HepG2 (cell line): ENCODE data around the gene PLCL2. TPM values are rescaled to one million over a fixed set of nuclear protein-coding genes. Genes with fewer than 3 reads are reported as not detected.

ENCODE experiments used
- ATAC-seq: fragments of 200-7000 bp; cut with Tn5 transposase; 3 replicates; pipeline ENCODE4 v1.9.1; 2020; ENCODE audit warnings: mild to moderate bottlenecking, moderate library complexity
- BruUV-seq: library from RNA; stranded (reverse); fragments of 400-500 nt; replicated peaks from 2 replicates; lab custom pipeline; 2021; lab: Mats Ljungman, UMichigan
- CTCF ChIA-PET: fragments of 300-600 bp; formaldehyde crosslinking; extraction: SDS; loops from one replicate; lab custom pipeline; 2021; ENCODE audit warnings: low total read pairs, inconsistent platforms, low intra/inter-chr PET ratio; lab: Yijun Ruan, JAX
- POLR2A ChIA-PET: fragments of 350-600 bp; sonication (Branson Sonifier 250); formaldehyde crosslinking; loops from one replicate; lab custom pipeline; 2020; ENCODE audit warnings: antibody characterized with exemption, inconsistent platforms; lab: Yijun Ruan, JAX
- DNase-seq: peaks from one replicate; pipeline ENCODE4 v3.0.0-alpha.2; 2015; ENCODE audit warnings: low spot score
- FAIRE-seq: peaks from 3 replicates; lab custom pipeline; 2011; peaks lifted over from hg19 to GRCh38; lab: Jason Lieb, UNC
- H2AFZ ChIP-seq: one replicate; pipeline ENCODE4 v1.6.1; 2011; ENCODE audit warnings: low read length, inconsistent platforms
- H3K27ac ChIP-seq: fragments of 300-600 bp; 3 replicates; pipeline ENCODE4 v1.8.0; 2011; ENCODE audit warnings: mixed run types, mild to moderate bottlenecking, mixed read lengths, low read length, inconsistent platforms; ENCODE audit not compliant: insufficient read depth; ENCODE audit errors: extremely low read length
- H3K27me3 ChIP-seq, 2 experiments: fragments of 200-600 bp in 1 of 2; 2 replicates in 1 of 2; 3 replicates in 1 of 2; pipeline versions ENCODE4 v1.6.0 to v1.8.0; 2011; ENCODE audit warnings: low read length in 2 of 2, mild to moderate bottlenecking in 2 of 2, moderate library complexity in 2 of 2, inconsistent platforms in 1 of 2; ENCODE audit not compliant: insufficient read depth in 2 of 2, control insufficient read depth in 1 of 2
- H3K36me3 ChIP-seq, 2 experiments: fragments of 200-600 bp in 1 of 2; replicated peaks in 1 of 2; 2 replicates in 1 of 2; 3 replicates in 1 of 2; pipeline versions ENCODE4 v1.5.1 to v1.8.0; 2011; ENCODE audit warnings: low read length in 2 of 2, inconsistent platforms in 1 of 2; ENCODE audit not compliant: insufficient read depth in 2 of 2, control insufficient read depth in 1 of 2
- H3K4me1 ChIP-seq: 2 replicates; pipeline ENCODE4 v1.5.1; 2012; ENCODE audit warnings: low read length, inconsistent platforms; ENCODE audit not compliant: insufficient read depth
- H3K4me2 ChIP-seq: 2 replicates; pipeline ENCODE4 v1.6.0; 2011; ENCODE audit warnings: low read depth, low read length, inconsistent platforms
- H3K4me3 ChIP-seq, 3 experiments: fragments of 200-600 bp in 1 of 3; sonication (generic), shearing (Covaris generic) in 1 of 3; replicated peaks in 1 of 3; 2 replicates each; pipeline ENCODE4 v1.5.1; 2011 to 2016; ENCODE audit warnings: low read length in 3 of 3, inconsistent platforms in 2 of 3, low read depth in 2 of 3, mild to moderate bottlenecking in 2 of 3, control low read depth in 1 of 3, mixed read lengths in 1 of 3; ENCODE audit not compliant: insufficient read depth in 1 of 3
- H3K79me2 ChIP-seq: one replicate; pipeline ENCODE4 v1.6.1; 2011; ENCODE audit warnings: low read length, inconsistent platforms; ENCODE audit not compliant: insufficient read depth
- H3K9ac ChIP-seq: 2 replicates; pipeline ENCODE4 v1.6.0; 2011; ENCODE audit warnings: mild to moderate bottlenecking, low read depth, low read length, inconsistent platforms; ENCODE audit not compliant: insufficient read depth
- H3K9me3 ChIP-seq: 2 replicates; pipeline ENCODE4 v1.5.1; 2012; ENCODE audit warnings: mild to moderate bottlenecking, low read length
- H4K20me1 ChIP-seq: 2 replicates; pipeline ENCODE4 v1.6.0; 2011; ENCODE audit warnings: inconsistent platforms, mild to moderate bottlenecking, low read length, moderate library complexity; ENCODE audit not compliant: insufficient read depth
- ARNT2 ChIP-seq: sonication (generic); formaldehyde crosslinking; IDR thresholded peaks from 2 replicates; pipeline ENCODE4 v1.8.0; 2022; ENCODE audit warnings: mild to moderate bottlenecking, low read depth, missing genetic modification reagents, moderate library complexity
- EED ChIP-seq: sonication (generic); formaldehyde crosslinking; IDR thresholded peaks from 2 replicates; pipeline ENCODE4 v1.5.0; 2020; ENCODE audit warnings: mild to moderate bottlenecking, missing genetic modification reagents
- NR2F6 ChIP-seq, 2 experiments: IDR thresholded peaks; 2 replicates each; pipeline ENCODE4 v1.6.1; 2016; ENCODE audit warnings: antibody characterized with exemption in 1 of 2, mild to moderate bottlenecking in 1 of 2
- POGK ChIP-seq: sonication (generic); formaldehyde crosslinking; conservative IDR thresholded peaks from 2 replicates; pipeline ENCODE4 v1.8.0; 2022; ENCODE audit warnings: mild to moderate bottlenecking, moderate library complexity, missing genetic modification reagents
- SALL2 ChIP-seq: sonication (generic); formaldehyde crosslinking; IDR thresholded peaks from 2 replicates; pipeline ENCODE4 v1.8.1; 2023; ENCODE audit warnings: mild to moderate bottlenecking, missing genetic modification reagents, inconsistent platforms
- TEAD3 ChIP-seq: optimal IDR thresholded peaks from 2 replicates; pipeline ENCODE3; 2016; ENCODE audit warnings: borderline replicate concordance
- WIZ ChIP-seq: sonication (generic); formaldehyde crosslinking; IDR thresholded peaks from 2 replicates; pipeline ENCODE4 v1.5.1; 2020; ENCODE audit warnings: mild to moderate bottlenecking, missing genetic modification reagents
- XBP1 ChIP-seq: sonication (generic); formaldehyde crosslinking; IDR thresholded peaks from 2 replicates; pipeline ENCODE4 v1.5.0; 2020; ENCODE audit warnings: missing genetic modification reagents
- ZIK1 ChIP-seq: sonication (generic); formaldehyde crosslinking; IDR thresholded peaks from 2 replicates; pipeline ENCODE4 v1.5.0; 2020; ENCODE audit warnings: mild to moderate bottlenecking, low read depth, missing genetic modification reagents, borderline replicate concordance
- WGBS: methylation state at CpG from one replicate; pipeline ENCODE4 v1.1.6; 2017; ENCODE audit warnings: low lambda C conversion rate; 5-methylcytosine and 5-hydroxymethylcytosine counted together
- in situ Hi-C: cut with HindIII; loops from 2 replicates; pipeline ENCODE4 v1.10.0; 2017; ENCODE audit warnings: low pct_unique_long_range_greater_than_20kb; ENCODE audit not compliant: extremely low pct_ligation_motif_present
- intact Hi-C: fragments of 100-400 bp; cut with micrococcal nuclease; formaldehyde crosslinking; loops from one replicate; pipeline ENCODE4 v1.10.0; 2022; ENCODE audit not compliant: unreplicated experiment
- polyA plus RNA-seq, 8 experiments: library from polyadenylated mRNA; depleted of rRNA in 3 of 8; stranded (reverse) in 7 of 8; unstranded in 1 of 8; fragments of >200 nt; fragmentation: Illumina TruSeq in 4 of 8; extraction: Trizol in 4 of 8; gene quantifications; 2 replicates each; pipeline versions ENCODE4 v1.2.1 to v1.2.3, GENCODE V29; 2011 to 2016; ENCODE audit warnings: low read depth in 4 of 8, missing spikeins in 1 of 8, mixed read lengths in 1 of 8; ENCODE audit not compliant: insufficient read depth in 1 of 8
- total RNA-seq, 5 experiments: library from RNA; depleted of rRNA; stranded (reverse); fragments of >200 nt; fragmentation: Illumina TruSeq; extraction: Trizol; gene quantifications; 2 replicates each; pipeline ENCODE4 v1.2.3, GENCODE V29; 2016; ENCODE audit warnings: low read depth in 1 of 5
- TF ChIP-seq, protein P1 (sequence below), 2 experiments: sonication (generic) in 1 of 2; formaldehyde crosslinking in 1 of 2; IDR thresholded peaks; 2 replicates each; pipeline versions ENCODE4 v1.4.0 to v1.6.1; 2018 to 2020; ENCODE audit warnings: missing genetic modification reagents in 2 of 2, borderline replicate concordance in 1 of 2, low read depth in 1 of 2, mild to moderate bottlenecking in 1 of 2, missing biosample characterization in 1 of 2
- TF ChIP-seq, protein P2 (sequence below): IDR thresholded peaks from 2 replicates; pipeline ENCODE4 v1.6.1; 2016; ENCODE audit warnings: low read depth, borderline replicate concordance

The PLCL2 gene
- total and polyA plus RNA-seq, 2 of the 13 experiments (the other 11 are each of a cell fraction or from before 2014, with no cell fraction given): not detected

DNA sequence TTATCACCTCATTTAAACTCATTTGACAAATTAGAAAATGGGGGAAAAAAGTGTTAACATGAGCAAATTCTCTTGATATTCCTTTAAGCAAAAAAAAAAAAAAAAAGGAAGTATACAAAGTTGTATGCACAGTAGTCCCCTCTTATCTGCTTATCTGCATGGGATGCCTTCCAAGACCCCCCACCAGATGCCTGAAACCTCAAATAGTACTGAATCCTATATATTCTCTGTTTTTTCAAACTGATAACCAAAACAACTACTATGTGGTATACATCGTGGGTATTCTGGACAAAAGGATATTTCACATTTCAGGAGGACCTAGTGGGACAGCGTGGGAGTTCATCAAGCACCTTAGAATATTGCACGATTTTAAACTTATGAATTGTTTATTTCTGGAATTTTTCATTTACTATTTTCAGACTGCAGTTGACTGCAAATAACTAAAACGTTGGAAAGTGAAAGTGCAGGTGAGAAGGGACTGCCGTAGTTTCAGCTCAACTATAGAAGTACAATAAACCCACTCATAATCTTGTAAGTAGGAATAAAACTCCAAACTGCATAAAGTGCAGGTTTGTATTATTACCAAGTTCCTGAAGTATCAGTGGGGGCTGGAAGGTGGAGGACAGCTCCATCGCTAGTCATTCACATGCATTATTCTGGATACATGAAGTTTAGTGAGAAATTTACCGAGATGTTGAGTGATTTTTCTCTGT lies 43.6 kb upstream of the PLCL2 start:
- ATAC-seq (no peak), DNase-seq (no peak), FAIRE-seq (no peak)
- ChIA-PET CTCF (no interaction called here), POLR2A (no interaction called here)
- no peak overlapping the region for H3K27ac ChIP-seq
- peaks cover 0 to 11% of the 10 kb centered on the region in 2 experiments; a peak in 3 of 5 replicates for H3K27me3 ChIP-seq
- H3K9me3 ChIP-seq: no peaks in the 10 kb centered on the region
- 6% methylated on average over 7 of the region's 7 CpGs for WGBS
- H4K20me1 ChIP-seq: no peaks in the 10 kb centered on the region
- TF ChIP-seq TEAD3: no peak
- TF ChIP-seq ZIK1: no peak
- TF ChIP-seq, protein P1, sequence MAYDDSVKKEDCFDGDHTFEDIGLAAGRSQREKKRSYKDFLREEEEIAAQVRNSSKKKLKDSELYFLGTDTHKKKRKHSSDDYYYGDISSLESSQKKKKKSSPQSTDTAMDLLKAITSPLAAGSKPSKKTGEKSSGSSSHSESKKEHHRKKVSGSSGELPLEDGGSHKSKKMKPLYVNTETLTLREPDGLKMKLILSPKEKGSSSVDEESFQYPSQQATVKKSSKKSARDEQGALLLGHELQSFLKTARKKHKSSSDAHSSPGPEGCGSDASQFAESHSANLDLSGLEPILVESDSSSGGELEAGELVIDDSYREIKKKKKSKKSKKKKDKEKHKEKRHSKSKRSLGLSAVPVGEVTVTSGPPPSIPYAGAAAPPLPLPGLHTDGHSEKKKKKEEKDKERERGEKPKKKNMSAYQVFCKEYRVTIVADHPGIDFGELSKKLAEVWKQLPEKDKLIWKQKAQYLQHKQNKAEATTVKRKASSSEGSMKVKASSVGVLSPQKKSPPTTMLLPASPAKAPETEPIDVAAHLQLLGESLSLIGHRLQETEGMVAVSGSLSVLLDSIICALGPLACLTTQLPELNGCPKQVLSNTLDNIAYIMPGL (CRISPR knock-in tag; IDR thresholded peaks at IDR 0.05; ENCODE audit: borderline replicate concordance in 1 of 2, low read depth in 1 of 2): no peak
- no peak for TF ChIP-seq EED (CRISPR knock-in tag)
- no peak for TF ChIP-seq SALL2 (CRISPR knock-in tag)
- no peak for TF ChIP-seq WIZ (CRISPR knock-in tag)
- TF ChIP-seq XBP1: no peak
- no peak for TF ChIP-seq POGK (CRISPR knock-in tag)
- no peak for TF ChIP-seq ARNT2
- TF ChIP-seq, protein P2, sequence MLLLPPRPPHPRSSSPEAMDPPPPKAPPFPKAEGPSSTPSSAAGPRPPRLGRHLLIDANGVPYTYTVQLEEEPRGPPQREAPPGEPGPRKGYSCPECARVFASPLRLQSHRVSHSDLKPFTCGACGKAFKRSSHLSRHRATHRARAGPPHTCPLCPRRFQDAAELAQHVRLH: no peak
- TF ChIP-seq NR2F6 (IDR thresholded peaks at IDR 0.05): no peak
- no peak for TF ChIP-seq NR2F6 (CRISPR knock-in tag; IDR thresholded peaks at IDR 0.05)
- H3K4me2 ChIP-seq: no peak overlapping the region
- no peak overlapping the region for H2AFZ ChIP-seq
- H3K36me3 ChIP-seq: no peaks in the 10 kb centered on the region
- BruUV-seq: no TSS peak
- no peaks in the 10 kb centered on the region for H3K4me1 ChIP-seq
- in situ Hi-C loops (no loop called here), intact Hi-C loops (no loop called here)
- no peaks in the 10 kb centered on the region for H3K79me2 ChIP-seq
- no peak overlapping the region for H3K4me3 ChIP-seq
- H3K9ac ChIP-seq: no peak overlapping the region
